ENCODE data around the gene NSUN2.

The NSUN2 gene

GRCh38 chr5:6642655-6643054 lies 9.8 kb upstream of the NSUN2 start:
- DNase-seq, result no peak

- DNase-seq, result no peak
Measured at GRCh38 chr5:6638236-6638635, 5.4 kb upstream of the NSUN2 start.

- no peak for DNase-seq
Measured at GRCh38 chr5:6637590-6637989, 4.7 kb upstream of the NSUN2 start.

GRCh38 chr5:6637022-6637421 lies 4.2 kb upstream of the NSUN2 start:
- DNase-seq, result no peak

GRCh38 chr5:6636293-6636692 lies 3.4 kb upstream of the NSUN2 start:
- no peak for DNase-seq

- no peak for DNase-seq
Measured at GRCh38 chr5:6634788-6635430, 2.1 kb upstream of the NSUN2 start.

GRCh38 chr5:6634306-6634705 lies 1.5 kb upstream of the NSUN2 start:
- no peak for DNase-seq

- DNase-seq, result peak; percentile 42
Measured at GRCh38 chr5:6633469-6634245, 813 bp upstream of the NSUN2 start.

GRCh38 chr5:6632324-6632887 lies 438 bp downstream of the NSUN2 start:
- peak; percentile 31 for DNase-seq

- DNase-seq, result no peak
Measured at GRCh38 chr5:6631441-6631840, 1.4 kb downstream of the NSUN2 start.

- no peak for DNase-seq
Measured at GRCh38 chr5:6626508-6626907, 6.3 kb downstream of the NSUN2 start.

- no peak for DNase-seq
Measured at GRCh38 chr5:6623941-6624340, 8.9 kb downstream of the NSUN2 start.

- DNase-seq, result no peak
Measured at GRCh38 chr5:6623228-6623627, 9.6 kb downstream of the NSUN2 start.

GRCh38 chr5:6616632-6617031 lies 16.2 kb downstream of the NSUN2 start:
- no peak for DNase-seq

- no peak for DNase-seq
Measured at GRCh38 chr5:6615034-6615815, 17.6 kb downstream of the NSUN2 start.

- DNase-seq, result no peak
Measured at GRCh38 chr5:6611334-6612256, 21.2 kb downstream of the NSUN2 start.

GRCh38 chr5:6608016-6608415 lies 24.8 kb downstream of the NSUN2 start:
- DNase-seq, result no peak

- no peak for DNase-seq
Measured at GRCh38 chr5:6607559-6607936, 25.3 kb downstream of the NSUN2 start.

GRCh38 chr5:6606884-6607558 lies 25.8 kb downstream of the NSUN2 start:
- DNase-seq, result no peak

- DNase-seq, result no peak
Measured at GRCh38 chr5:6604946-6605345, 27.9 kb downstream of the NSUN2 start.

- no peak for DNase-seq
Measured at GRCh38 chr5:6604341-6604740, 28.5 kb downstream of the NSUN2 start.

GRCh38 chr5:6603643-6604042 lies 29.2 kb downstream of the NSUN2 start:
- DNase-seq, result no peak

All from fibroblast of skin of back (primary cell).